Measurements from ENCODE around the gene SDE2.

GRCh38 chr1:226003502-226004170, 4.5 kb upstream of the SDE2 start:
- TF ChIP-seq REST (IDR thresholded peaks at IDR 0.05; ENCODE audit: insufficient read depth in 1 of 2, low read depth in 2 of 2, low read length in 2 of 2) (no peak), POLR2AphosphoS5 (IDR thresholded peaks at IDR 0.05; ENCODE audit: low read depth, low read length) (no peak), TAF1 (IDR thresholded peaks at IDR 0.05; ENCODE audit: borderline replicate concordance, insufficient read depth, low read length) (no peak), SIN3A (IDR thresholded peaks at IDR 0.05; ENCODE audit: borderline replicate concordance, insufficient read depth, low read length) (no peak)
